Measurements from ENCODE around the gene PTGES3. TPM values are rescaled to one million over a fixed set of nuclear protein-coding genes. Genes with fewer than 3 reads are reported as not detected.
"Not testable (repeated sequence)": the region's sequence is repeated elsewhere in the genome, so short reads cannot be mapped to it uniquely, and the experiment has no call there.

The PTGES3 gene
- total RNA-seq, 1 experiment from 2014 or later = 404 TPM

DNA sequence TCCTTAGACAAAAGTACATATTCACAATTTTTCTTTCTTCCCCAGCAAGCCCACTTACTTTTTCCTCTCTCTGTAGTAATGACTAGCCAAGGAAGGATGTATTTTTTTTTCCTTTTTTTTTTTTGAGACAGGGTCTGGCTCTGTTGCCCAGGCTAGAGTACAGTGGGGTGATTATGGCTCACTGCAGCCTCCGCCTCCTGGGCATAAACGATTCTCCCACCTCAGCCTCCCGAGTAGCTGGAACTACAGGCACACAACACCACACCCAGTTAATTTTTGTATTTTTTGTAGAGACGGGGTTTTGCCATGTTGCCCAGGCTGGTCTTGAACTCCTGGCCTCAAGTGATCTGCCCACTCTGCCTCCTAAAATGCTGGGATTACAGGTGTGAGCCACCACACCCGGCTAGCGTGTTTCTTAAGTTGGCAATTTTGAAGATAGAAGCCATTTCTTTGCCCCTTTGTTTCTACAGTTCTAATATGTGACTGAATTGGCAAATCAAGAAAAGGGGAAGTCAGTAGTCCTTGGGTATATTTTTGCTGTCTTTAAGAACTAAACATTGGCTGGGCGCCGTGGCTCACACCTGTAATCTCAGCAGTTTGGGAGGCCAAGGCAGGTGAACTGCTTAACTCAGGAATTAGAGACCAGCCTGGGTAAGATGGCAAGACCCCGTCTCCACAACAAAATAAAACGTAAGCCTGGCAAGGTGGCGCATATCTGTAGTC, 40.2 kb upstream of the PTGES3 start:
- intact Hi-C loops (cut with micrococcal nuclease) = no loop called here
- no peak overlapping the region for H3K9ac ChIP-seq (ENCODE audit: low read length)
- H3K4me1 ChIP-seq (ENCODE audit: control insufficient read depth in 1 of 2, insufficient read depth in 2 of 2, low read length in 2 of 2) = peaks cover 6 to 17% of the 10 kb centered on the region in 2 experiments; a peak in 3 of 4 replicates
- H3K36me3 ChIP-seq (ENCODE audit: control insufficient read depth in 1 of 2, insufficient read depth in 2 of 2, low read length in 2 of 2) = peaks cover 6 to 20% of the 10 kb centered on the region in 2 experiments
- H3K4me2 ChIP-seq (ENCODE audit: low read length) = no peak overlapping the region
- RAD21 ChIA-PET (ENCODE audit: low non-redundant PET in 1 of 2, low total read pairs in 2 of 2, uncharacterized antibody in 2 of 2, unreplicated experiment in 2 of 2) = no interaction called here
- no peaks in the 10 kb centered on the region for H4K20me1 ChIP-seq (ENCODE audit: insufficient read depth)
- TF ChIP-seq MAX (IDR thresholded peaks at IDR 0.05) (no peak), SRF (IDR thresholded peaks at IDR 0.05; ENCODE audit: low read depth) (no peak), EZH2 (IDR thresholded peaks at IDR 0.05) (no peak), ZFX (IDR thresholded peaks at IDR 0.05) (no peak), FOSL1 (IDR thresholded peaks at IDR 0.05; ENCODE audit: low read depth) (no peak), RAD21 (IDR thresholded peaks at IDR 0.05; ENCODE audit: low read depth) (no peak), SIN3A (IDR thresholded peaks at IDR 0.05; ENCODE audit: low read depth) (no peak), CBX3 (IDR thresholded peaks at IDR 0.05; ENCODE audit: low read depth) (no peak), POLR2A (IDR thresholded peaks at IDR 0.05; ENCODE audit: borderline replicate concordance, extremely low read depth, insufficient read depth, insufficient read length) (no peak), ZBTB33 (IDR thresholded peaks at IDR 0.05; ENCODE audit: extremely low read depth, insufficient replicate concordance, low read length) (no peak), CEBPB (IDR thresholded peaks at IDR 0.05; ENCODE audit: low read depth) (no peak), ELF1 (IDR thresholded peaks at IDR 0.05; ENCODE audit: borderline replicate concordance, low read depth) (no peak)
- TF ChIP-seq, protein P1, sequence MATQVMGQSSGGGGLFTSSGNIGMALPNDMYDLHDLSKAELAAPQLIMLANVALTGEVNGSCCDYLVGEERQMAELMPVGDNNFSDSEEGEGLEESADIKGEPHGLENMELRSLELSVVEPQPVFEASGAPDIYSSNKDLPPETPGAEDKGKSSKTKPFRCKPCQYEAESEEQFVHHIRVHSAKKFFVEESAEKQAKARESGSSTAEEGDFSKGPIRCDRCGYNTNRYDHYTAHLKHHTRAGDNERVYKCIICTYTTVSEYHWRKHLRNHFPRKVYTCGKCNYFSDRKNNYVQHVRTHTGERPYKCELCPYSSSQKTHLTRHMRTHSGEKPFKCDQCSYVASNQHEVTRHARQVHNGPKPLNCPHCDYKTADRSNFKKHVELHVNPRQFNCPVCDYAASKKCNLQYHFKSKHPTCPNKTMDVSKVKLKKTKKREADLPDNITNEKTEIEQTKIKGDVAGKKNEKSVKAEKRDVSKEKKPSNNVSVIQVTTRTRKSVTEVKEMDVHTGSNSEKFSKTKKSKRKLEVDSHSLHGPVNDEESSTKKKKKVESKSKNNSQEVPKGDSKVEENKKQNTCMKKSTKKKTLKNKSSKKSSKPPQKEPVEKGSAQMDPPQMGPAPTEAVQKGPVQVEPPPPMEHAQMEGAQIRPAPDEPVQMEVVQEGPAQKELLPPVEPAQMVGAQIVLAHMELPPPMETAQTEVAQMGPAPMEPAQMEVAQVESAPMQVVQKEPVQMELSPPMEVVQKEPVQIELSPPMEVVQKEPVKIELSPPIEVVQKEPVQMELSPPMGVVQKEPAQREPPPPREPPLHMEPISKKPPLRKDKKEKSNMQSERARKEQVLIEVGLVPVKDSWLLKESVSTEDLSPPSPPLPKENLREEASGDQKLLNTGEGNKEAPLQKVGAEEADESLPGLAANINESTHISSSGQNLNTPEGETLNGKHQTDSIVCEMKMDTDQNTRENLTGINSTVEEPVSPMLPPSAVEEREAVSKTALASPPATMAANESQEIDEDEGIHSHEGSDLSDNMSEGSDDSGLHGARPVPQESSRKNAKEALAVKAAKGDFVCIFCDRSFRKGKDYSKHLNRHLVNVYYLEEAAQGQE (IDR thresholded peaks at IDR 0.05; ENCODE audit: low read depth) = no peak
- no peaks in the 10 kb centered on the region for H3K27me3 ChIP-seq (ENCODE audit: insufficient read depth, low read length)
- POLR2A ChIA-PET = no interaction called here
- no peaks in the 10 kb centered on the region for H3K9me2 ChIP-seq (ENCODE audit: insufficient read depth)
- CTCF ChIA-PET = no interaction called here
- no peak overlapping the region for H3K27ac ChIP-seq (ENCODE audit: low read depth, low read length)
- H3K4me3 ChIP-seq (replicated peaks in 1 of 2; ENCODE audit: low read depth in 1 of 2, low read length in 2 of 2) = no peak overlapping the region
- DNase-seq (ENCODE audit: low read depth, low spot score) (no peak), ATAC-seq (no peak)
- H2AFZ ChIP-seq (ENCODE audit: low read depth, low read length, poor library complexity, severe bottlenecking) = no peak overlapping the region
- no peaks in the 10 kb centered on the region for H3K9me3 ChIP-seq (ENCODE audit: control insufficient read depth in 1 of 2, insufficient read depth in 1 of 2, low read depth in 1 of 2, low read length in 2 of 2)
- peaks cover 18% of the 10 kb centered on the region for H3K79me2 ChIP-seq (ENCODE audit: insufficient read depth, low read length)
- no TSS peak for BruUV-seq (replicated peaks)

- H3K27me3 ChIP-seq (ENCODE audit: insufficient read depth, low read length); intact Hi-C loops (cut with micrococcal nuclease); RAD21 ChIA-PET (ENCODE audit: low non-redundant PET in 1 of 2, low total read pairs in 2 of 2, uncharacterized antibody in 2 of 2, unreplicated experiment in 2 of 2); ATAC-seq; DNase-seq (ENCODE audit: low read depth, low spot score); BruUV-seq (replicated peaks); H3K9me2 ChIP-seq (ENCODE audit: insufficient read depth); H3K9me3 ChIP-seq (ENCODE audit: control insufficient read depth in 1 of 2, insufficient read depth in 1 of 2, low read depth in 1 of 2, low read length in 2 of 2); H2AFZ ChIP-seq (ENCODE audit: low read depth, low read length, poor library complexity, severe bottlenecking): not testable (repeated sequence)
- peak overlapping the region; percentile 91 for H3K27ac ChIP-seq (ENCODE audit: low read depth, low read length)
- H3K4me2 ChIP-seq (ENCODE audit: low read length) = peak overlapping the region; percentile 85
- peaks cover 39% of the 10 kb centered on the region for H3K79me2 ChIP-seq (ENCODE audit: insufficient read depth, low read length)
- peak overlapping the region; percentile 92 to 99; a peak in 3 of 4 replicates for H3K4me3 ChIP-seq (replicated peaks in 1 of 2; ENCODE audit: low read depth in 1 of 2, low read length in 2 of 2)
- POLR2A ChIA-PET = interaction anchor here (0.9 to 1.9 kb wide), 9 partner anchors 8 to 392 kb away, joined by 3 to 31 read pairs (median 6); partner anchors contain the start of gene PTGES3
- CTCF ChIA-PET = interaction anchor here (0.9 kb wide), 1 partner anchor 30 kb away, joined by 3 read pairs; no protein-coding TSS in a partner anchor
- H3K9ac ChIP-seq (ENCODE audit: low read length) = peak overlapping the region; percentile 99
- peaks cover 17% of the 10 kb centered on the region; the same call in 1 of the 2 replicates for H4K20me1 ChIP-seq (ENCODE audit: insufficient read depth)
- H3K4me1 ChIP-seq (ENCODE audit: control insufficient read depth in 1 of 2, insufficient read depth in 2 of 2, low read length in 2 of 2) = peaks cover 21 to 38% of the 10 kb centered on the region in 2 experiments; a peak in 3 of 4 replicates
- H3K36me3 ChIP-seq (ENCODE audit: control insufficient read depth in 1 of 2, insufficient read depth in 2 of 2, low read length in 2 of 2) = peaks cover 11 to 40% of the 10 kb centered on the region in 2 experiments; a peak in 3 of 4 replicates
Measured at GRCh38 chr12:56726196-56726675, 38.2 kb upstream of the PTGES3 start.
